TTC549 (cell line): ENCODE results near the gene CSF2.

Experiments used
- FAIRE-seq: peaks from 2 replicates; lab custom pipeline; 2012; peaks lifted over from hg19 to GRCh38; lab: Jason Lieb, UNC

The CSF2 gene

DNA sequence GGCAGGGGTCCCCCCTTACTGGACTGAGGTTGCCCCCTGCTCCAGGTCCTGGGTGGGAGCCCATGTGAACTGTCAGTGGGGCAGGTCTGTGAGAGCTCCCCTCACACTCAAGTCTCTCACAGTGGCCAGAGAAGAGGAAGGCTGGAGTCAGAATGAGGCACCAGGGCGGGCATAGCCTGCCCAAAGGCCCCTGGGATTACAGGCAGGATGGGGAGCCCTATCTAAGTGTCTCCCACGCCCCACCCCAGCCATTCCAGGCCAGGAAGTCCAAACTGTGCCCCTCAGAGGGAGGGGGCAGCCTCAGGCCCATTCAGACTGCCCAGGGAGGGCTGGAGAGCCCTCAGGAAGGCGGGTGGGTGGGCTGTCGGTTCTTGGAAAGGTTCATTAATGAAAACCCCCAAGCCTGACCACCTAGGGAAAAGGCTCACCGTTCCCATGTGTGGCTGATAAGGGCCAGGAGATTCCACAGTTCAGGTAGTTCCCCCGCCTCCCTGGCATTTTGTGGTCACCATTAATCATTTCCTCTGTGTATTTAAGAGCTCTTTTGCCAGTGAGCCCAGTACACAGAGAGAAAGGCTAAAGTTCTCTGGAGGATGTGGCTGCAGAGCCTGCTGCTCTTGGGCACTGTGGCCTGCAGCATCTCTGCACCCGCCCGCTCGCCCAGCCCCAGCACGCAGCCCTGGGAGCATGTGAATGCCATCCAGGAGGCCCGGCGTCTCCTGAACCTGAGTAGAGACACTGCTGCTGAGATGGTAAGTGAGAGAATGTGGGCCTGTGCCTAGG lies at the start of gene CSF2:
TSS of gene CSF2 (plus strand) at position 559 of the 783 bp plus-strand sequence. CDS start at position 594, 35 bp downstream.
- no peak for FAIRE-seq

DNA sequence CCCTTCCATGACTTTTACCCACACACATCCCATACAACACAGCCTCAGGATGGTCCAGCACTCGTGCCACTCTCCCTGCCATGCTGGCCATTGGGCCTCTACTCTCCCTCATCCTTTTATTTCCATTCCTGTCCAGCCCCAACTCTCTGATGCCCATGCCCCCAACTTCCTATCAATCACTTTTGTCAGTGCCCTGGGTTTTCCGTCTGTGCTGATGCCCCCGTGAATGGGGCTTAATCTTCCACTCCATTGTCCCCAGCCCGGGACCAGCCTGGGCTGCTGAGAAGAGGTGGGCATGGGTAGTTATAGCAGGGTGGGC lies 49.5 kb upstream of the CSF2 start:
- no peak for FAIRE-seq

DNA sequence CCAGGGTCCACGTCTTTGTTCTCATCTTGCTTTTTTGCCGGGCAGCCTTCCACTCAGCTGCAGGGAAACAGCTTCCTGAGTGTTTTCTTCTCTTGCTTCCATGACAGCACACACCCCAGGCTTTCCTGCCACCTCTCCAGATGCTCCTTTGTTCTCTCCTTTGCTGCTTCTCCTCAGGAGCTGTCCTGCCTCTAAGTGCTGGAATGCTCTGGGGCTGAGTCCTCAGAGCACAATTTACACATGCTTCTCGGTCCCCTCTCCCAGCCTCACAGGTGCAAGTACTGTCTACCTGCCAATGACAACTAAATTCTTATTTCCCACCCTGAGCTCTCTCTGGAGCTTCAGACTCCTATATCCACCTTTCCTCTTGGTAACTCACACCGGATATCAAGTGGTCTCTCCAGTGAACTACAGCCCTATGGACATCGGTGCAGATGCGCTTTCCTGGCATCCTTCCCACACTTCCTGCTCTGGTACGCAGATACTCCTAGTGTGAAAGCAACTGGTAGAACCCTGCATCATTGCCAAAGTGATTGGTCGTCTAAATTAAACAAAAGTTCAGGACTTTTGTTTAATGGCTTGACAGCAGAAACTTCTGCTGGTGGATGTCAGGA lies 48.7 kb upstream of the CSF2 start:
- no peak for FAIRE-seq

DNA sequence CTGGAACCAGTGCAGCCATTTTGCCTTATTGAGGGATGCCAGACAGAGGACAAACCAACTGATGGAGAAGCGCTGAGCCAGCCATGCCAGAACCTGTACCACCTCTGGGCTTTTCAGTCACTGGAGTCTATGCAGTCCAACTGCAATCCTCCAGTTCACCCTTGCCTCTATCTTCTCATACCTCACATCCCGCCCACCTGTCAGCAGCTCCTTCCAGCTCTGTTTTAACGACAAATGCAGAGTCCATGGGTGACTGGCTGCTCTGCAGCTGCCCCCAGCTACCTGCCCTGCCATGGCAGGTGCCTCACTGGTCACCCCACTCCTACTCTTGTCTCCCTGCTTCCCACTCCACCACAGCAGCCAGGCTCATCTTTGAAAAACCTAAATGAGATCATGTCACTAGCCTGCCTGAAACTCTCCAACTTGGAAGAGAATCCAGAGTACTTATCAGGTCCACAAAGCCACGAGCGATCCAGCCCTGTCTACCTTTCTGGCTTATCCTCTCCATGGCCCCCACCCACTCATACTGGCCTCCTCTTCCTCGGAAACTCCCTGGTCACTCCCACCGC lies 48.1 kb upstream of the CSF2 start:
- no peak for FAIRE-seq

DNA sequence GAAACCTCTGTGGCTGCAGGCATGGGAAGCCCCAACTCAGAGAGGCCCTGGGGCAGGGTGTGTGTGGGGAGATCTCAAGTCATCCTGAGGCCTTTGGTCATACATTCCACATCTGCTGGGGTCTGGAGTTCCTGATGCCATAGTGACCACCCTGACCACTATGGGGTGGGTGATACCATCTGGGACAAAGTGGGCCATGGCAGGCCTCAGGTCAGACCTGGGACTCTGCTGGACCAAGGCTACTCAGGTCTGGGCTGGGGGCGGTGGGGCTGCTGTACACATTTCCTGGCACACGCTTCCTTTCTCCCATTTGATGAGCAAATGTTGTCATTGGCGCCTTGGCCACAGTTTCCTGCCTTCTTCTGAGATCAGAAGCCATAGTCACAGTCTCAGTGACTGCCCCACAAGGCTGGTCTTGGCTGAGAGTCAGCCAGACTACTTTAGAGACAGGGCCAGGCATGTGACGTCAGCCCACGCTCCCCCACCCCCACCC lies 47.0 kb upstream of the CSF2 start:
- FAIRE-seq: no peak

DNA sequence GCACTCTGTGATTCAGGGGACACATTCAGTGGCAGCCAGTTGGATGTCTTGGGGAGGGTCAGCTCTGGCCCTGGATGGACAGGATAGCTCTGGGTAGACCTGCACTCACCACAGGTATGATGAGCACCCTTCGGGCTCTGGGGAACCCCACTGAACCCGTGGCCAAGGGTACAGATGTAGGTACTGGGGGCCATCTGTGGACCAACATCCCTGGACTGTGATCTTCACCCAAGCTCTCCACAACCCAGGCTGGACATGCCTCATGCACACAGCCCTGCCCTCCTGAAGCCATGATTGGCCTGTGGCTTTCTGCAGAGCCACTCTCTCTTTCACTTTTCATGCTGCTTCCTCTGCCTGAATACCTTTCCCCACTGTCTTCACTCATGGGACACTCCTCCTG lies 46.6 kb upstream of the CSF2 start:
- no peak for FAIRE-seq

DNA sequence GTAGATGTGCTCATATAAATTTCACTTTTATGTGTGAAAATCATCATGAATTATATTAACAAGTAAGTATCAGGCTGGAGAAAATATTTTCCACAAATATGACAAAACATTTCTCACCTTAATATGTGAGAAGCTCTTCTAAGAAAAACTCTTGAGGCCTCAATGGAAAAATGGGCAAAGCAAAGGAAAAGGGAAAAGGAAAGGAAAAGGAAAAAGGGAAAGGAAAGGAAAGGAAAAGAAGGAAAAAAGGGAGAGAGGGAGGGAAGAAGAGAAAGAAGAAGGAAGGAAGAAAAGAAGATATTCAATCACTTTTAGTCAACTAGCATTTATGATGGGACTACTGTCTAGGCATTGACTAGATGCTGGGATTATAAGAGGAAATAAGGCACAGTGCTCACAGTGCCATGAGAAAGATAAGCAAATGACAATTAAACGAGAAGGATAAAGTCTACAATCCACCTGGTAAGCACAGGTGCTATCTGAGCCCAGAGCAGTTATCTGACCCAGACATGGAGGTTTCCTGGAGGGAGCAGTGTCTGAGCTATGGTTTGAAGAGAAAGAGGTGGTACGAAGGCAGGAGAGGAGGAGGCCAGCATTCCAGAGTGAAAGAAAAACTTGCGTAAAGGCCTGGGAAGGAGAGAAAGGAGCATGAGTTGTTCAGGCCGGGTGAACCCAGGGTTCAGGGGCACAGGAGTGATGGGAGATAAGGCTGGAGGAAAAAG lies 43.8 kb upstream of the CSF2 start:
- FAIRE-seq: no peak

DNA sequence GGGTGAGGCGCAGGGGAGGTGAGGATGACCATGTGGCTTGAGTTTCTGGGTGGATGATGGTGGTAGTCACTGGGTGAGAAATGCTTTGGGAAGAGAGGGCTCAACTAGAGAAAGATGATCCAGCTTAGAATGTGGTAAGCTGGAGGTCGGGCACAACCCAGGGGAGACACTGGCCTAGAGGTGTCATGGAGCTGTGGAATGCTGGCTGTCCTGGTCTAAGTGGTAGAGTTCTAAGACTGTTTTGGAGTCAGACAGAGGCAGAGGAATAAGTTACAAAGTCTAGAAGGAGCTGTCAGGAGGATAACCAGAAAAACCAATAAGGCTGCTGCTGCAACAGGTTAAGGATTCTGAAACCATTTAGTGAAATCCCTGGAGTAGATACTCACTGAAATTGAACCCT lies 43.0 kb upstream of the CSF2 start:
- no peak for FAIRE-seq

DNA sequence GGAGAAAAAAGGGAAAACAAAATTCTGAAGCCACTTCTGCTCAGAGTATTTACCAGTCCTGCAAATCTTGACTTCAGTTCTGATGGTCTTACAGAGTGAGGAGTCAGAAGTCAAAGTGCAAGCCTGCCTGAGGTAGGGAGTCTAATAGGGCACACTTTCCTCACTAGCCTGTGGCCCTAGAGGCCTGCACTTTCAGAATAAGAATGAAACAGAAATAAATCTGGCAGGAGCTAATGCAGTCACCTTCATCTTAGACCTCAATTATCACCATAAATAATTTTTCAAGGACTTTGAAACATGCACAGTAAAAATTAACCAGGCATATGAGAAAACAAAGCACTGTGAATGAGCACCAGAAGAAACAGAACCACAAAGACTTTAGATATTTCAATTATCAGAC lies 41.4 kb upstream of the CSF2 start:
- FAIRE-seq: no peak

DNA sequence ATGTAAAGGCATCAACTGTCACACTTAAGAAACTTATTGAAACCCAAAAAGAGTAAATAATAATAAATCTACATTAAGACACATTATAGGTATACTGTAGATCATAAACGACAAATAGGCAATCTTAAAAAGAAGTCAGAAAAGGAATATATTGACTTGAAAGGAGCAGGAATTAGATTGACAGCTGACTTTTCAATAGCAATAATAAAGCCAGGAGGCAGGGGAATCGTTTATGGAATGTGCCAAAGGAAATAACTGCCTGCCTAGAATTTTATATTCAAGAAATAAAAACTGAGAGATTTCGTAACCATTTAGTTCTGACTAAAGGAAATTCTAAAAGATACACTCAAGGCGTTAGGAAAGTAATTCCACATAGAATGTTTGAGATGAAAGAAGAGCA lies 40.5 kb upstream of the CSF2 start:
- no peak for FAIRE-seq

DNA sequence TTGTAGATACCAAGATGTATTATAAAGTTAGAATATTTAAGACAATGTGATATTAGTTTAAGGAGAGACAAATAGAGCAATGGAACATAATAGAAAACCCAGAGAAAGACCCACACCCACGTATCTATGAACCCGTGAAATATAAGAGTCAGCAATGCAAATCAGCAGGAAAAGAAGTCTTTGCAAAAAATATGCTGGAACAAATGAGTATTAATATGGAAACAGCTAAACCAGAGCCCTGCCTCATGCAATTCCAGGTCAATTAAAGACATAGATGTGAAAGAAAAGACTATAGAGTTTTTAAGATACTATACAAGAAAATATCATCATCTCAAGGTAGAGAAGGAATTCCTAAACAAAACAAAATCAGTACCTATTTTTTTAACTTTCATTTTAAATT lies 36.2 kb upstream of the CSF2 start:
- no peak for FAIRE-seq

DNA sequence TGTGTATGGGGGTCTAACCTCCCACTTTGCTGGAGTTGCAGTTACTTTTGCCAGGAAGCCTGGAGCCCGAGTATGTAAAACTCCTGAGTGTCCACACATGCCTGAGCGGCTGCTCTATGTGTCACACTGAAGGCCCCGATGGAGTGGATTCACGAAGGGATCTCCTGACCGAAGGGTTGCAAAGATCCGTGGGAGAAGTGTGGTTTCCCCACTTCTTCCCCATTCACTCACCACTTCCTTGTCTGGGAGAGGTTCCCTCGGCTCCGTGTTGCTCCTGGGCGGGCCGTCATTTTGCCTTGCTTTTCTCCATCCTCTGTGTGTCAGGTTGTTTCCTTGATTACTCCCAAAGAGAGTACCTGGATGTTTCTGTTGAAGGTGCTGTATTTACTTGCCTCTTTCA lies 29.4 kb upstream of the CSF2 start:
- FAIRE-seq: no peak

DNA sequence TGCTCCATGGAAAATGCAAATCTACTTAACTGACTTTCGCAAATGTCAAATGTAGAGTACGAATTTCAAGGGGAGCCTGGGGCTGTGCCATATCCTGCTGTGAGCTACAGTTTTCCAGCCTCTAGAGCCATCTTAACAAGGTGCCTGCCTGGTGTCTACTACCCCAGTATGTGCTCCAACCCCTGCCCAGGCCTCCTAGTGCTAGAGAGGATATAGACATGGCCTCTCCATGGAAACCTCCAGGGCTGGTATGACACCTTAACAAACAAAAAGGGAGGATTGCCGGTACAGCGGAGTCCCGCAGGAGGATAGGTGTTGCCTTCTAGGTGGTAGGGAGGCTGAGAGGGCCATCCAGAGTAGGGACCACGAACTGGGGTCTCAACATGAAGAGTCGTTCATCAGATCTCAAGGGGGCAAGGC lies 26.7 kb upstream of the CSF2 start:
- FAIRE-seq: no peak

DNA sequence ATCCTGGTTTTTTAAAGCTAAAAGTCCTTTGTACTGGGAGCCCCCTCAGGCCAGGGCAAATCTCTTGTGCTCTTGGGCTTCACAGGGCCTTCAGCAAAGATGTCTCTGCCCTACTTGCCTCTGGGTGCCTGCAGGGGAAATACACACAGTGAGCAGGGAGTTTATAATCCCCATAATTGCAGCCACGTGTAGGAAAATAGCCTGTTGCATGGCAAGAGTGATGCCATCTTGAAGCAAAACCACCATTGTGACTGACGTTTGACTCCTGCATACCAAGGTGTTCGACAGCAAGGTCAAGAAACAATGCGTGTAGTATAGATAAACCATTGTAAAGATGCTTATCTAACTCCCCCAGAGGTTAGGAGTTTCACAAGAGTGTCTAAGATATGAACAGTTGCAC lies 24.5 kb upstream of the CSF2 start:
- no peak for FAIRE-seq

DNA sequence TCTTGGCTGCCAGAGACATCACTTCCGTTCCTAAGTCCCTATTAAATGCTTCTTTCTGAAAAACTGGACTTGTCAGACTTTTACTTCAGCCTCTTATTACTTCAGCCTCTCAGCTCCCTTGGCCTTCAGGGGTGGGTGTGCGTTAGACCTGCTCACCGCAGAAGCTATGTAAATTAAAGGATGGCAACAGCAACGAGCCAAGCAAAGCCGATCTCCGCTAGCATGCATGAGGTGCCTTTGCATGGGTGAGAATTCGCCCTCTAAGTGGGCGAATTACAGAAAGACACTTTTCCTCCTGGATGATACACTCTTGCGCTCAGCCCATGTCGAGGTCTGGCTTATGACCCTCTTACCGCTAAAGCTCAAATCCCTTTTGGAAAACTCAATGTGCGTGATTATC lies 24.0 kb upstream of the CSF2 start:
- no peak for FAIRE-seq

DNA sequence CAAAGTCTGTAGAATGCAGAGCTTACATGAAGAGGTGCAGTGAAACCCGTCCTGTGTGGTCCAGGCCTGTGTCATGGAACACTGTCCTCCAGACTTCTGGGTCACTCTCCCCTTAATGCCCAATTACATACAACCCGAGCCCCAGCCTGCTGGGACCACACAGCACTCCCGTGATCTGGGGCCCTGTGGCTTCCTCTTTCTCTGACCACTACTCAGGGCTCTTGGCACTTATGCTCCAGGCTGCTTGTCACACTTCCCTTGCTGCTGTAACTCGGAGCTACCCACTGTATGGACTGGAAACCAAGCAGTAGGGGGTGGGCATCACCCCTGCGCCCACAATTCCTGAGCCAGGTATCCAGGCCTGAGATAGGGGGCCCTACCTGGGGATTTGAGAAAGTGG lies 23.5 kb upstream of the CSF2 start:
- FAIRE-seq: no peak

DNA sequence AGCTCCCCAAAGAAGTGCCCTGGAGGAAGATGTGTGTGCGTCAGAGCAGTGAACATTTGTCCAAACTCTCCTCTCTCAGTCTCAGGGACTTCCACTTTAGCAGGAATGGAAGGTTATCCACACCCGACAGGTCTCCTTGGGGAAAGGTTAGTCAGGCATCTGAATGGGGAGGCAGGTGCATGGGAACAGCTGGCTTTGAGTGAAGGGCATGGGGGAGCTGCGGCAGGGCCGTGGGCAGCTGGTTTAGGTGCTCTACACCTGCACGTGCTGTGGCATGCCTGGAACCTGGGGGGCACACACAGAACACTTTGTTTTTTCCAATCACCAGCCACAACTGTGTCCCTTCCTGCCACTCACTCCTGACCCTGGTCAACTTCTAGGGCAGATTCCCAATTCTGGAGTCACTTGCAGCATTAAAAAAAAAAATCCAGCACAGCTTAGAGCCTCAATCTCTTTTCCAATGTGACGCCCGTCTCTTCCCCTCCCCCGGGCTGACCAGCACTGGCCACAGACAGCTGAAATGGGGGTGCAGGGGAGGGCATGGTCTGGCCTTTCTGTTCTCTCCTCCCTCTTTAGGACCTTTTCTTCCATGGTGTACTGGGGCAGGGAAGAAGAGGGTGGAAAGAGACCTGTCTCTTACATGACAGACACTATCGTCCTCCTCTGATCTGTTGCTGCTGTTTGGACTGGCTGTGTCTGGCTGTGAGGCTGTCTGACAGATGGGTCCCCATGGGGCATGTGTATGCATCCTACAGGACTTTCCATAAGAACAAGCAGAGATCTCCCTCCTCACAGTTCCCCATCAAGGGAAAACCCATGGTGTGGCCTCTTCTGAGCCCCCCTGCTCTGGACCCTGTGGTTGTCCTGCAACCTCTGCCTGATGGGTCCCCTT lies 22.7 kb upstream of the CSF2 start:
- no peak for FAIRE-seq

DNA sequence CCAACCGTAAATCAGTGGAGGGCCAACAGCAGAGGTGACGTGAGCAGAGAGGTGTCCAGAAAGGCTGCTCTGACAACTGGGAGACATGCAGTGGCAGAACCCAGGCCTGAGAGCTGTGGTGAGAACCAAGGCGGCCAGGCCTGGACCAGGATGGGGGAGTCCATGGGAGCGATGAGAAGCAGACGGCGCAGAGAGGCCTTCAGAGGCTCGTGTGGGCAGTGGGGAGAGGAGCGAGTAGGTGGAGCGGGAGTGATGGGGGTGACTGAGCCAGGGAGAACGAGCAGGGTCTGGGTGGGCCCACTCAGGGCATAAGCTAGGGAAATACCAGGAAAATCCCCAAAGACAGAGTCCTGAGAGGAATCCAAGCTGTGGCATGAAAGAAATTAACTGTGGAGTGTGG lies 21.1 kb upstream of the CSF2 start:
- FAIRE-seq: no peak

DNA sequence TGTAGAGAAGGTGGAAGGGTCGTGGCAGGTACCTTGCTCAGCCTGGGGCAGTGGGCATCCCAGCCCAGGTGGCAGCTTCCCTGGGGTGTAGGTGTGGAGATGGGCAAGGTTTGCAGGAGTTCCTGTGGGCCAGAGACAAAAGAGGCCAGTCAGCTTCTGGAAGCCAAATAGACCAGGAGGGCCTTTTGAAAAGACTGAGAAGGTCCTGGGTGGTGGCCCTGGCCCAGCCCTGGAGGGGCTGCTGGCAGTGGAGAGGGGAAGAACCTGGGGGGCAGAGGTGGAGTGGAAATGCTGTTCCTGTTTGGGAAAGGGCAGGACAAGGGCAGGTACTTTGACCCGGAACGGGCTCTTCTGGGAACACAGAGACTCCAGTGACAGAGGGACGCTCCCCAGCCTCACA lies 20.1 kb upstream of the CSF2 start:
- FAIRE-seq: no peak

DNA sequence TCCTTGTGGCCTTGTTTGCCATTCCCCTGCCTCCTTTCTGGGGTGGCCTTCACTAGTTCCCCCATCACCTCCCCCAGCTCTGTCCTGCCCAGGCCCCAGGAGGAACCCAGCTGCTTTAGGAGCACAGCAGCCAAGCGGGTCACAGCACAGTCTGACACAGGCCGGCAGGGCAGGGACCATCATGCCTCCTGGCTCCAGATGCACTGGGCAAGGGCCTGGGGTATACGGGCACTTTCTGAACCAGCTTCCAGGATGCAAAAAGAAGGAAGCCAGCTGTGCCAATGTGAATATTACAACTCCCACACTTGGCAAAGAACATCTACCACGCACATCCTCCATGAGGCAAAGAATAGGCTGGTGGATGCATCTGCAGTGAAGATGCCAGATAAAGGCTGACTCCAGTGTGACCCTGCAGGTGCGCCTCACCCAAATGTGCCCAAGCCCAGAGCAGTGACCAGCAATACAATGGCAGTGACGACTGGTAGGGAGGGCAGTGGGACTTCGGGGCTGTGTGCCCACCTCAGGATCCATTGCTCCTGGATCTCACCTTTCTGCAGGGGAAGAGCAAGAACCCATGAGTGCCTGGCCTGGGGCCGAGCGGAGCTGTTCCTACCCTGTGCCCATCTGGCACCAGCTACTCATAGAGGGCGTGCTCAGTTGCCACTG lies 19.4 kb upstream of the CSF2 start:
- no peak for FAIRE-seq

DNA sequence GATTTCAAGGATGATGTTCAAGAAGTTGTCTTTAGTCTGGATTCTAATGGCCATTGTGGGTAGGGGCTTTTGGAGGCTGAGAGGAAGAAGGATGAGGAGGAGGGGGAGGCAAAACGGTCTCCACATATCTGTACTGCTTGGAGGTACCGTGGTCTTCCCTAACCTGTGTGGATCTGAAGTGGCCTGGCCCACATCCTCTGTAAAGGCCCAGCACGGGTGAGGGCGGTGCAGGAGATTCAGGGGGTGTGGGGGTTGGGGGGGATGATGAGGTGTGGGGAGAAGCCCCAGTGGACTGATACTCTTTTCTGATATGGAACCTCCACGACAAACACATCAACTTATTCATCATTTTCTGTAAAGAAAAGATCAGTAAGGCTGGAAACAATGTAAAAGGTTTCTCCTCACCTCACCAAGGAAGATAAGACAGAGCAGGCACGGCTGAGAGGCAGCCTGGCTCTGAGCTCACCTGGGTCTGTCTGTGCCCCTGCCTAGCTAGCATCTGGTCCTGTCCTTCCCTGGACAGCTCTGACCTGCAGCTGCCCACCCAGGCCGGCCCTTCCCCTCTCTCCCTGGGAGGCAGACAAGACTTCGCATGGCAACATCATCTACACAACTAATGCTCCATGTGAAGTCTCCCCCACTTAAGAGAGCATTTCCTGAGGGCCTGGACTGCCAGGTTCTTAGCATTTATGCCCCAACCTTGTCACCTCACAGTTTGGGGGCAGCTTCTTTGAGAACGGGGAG lies 18.7 kb upstream of the CSF2 start:
- no peak for FAIRE-seq
